GM23338 (cell line): ENCODE measurements around the gene UVSSA. TPM values are rescaled to one million over a fixed set of nuclear protein-coding genes. Genes with fewer than 3 reads are reported as not detected.

Experiments
- ATAC-seq: fragments of 200-7000 bp; cut with Tn5 transposase; 3 replicates; pipeline ENCODE4 v1.9.1; 2020
- DNase-seq: peaks from one replicate; pipeline ENCODE4 v3.0.0-alpha.2; 2015; ENCODE audit warnings: low spot score
- H2AFZ ChIP-seq: fragments of 200-600 bp; sonication (generic); 2 replicates; pipeline ENCODE4 v1.8.0; 2016; ENCODE audit warnings: antibody characterized with exemption, mild to moderate bottlenecking, moderate library complexity
- H3F3A ChIP-seq: fragments of 200-600 bp; sonication (generic); replicated peaks from 2 replicates; pipeline ENCODE4 v1.8.0; 2017; ENCODE audit warnings: antibody characterized with exemption, mixed run types, low read depth
- H3K27ac ChIP-seq: fragments of 200-600 bp; sonication (generic); 2 replicates; pipeline ENCODE4 v1.6.1; 2016; ENCODE audit warnings: low read depth
- H3K27me3 ChIP-seq: fragments of 200-600 bp; sonication (generic); 2 replicates; pipeline ENCODE4 v1.8.0; 2016; ENCODE audit warnings: mild to moderate bottlenecking, mixed run types, moderate library complexity; ENCODE audit not compliant: insufficient read depth
- H3K36me3 ChIP-seq: fragments of 200-600 bp; sonication (generic); 2 replicates; pipeline ENCODE4 v1.8.0; 2016; ENCODE audit warnings: mild to moderate bottlenecking; ENCODE audit not compliant: insufficient read depth
- H3K4me1 ChIP-seq: fragments of 200-600 bp; sonication (generic); 2 replicates; pipeline ENCODE4 v1.8.0; 2016; ENCODE audit warnings: mild to moderate bottlenecking, moderate library complexity; ENCODE audit not compliant: insufficient read depth
- H3K4me2 ChIP-seq: fragments of 200-600 bp; sonication (generic); 2 replicates; pipeline ENCODE4 v1.7.1; 2017; ENCODE audit warnings: mixed run types
- H3K4me3 ChIP-seq: fragments of 200-600 bp; sonication (generic); 2 replicates; pipeline ENCODE4 v1.6.1; 2016; ENCODE audit warnings: mixed run types
- H3K79me2 ChIP-seq: fragments of 200-600 bp; sonication (generic); replicated peaks from 2 replicates; pipeline ENCODE4 v1.8.0; 2017; ENCODE audit warnings: mild to moderate bottlenecking; ENCODE audit not compliant: insufficient read depth
- H3K9me2 ChIP-seq: fragments of 200-600 bp; sonication (generic); 2 replicates; pipeline ENCODE4 v1.8.0; 2017; ENCODE audit not compliant: insufficient read depth
- H4K20me1 ChIP-seq: fragments of 200-600 bp; sonication (generic); replicated peaks from 2 replicates; pipeline ENCODE4 v1.8.0; 2017; ENCODE audit warnings: mild to moderate bottlenecking; ENCODE audit not compliant: insufficient read depth
- H3K27ac Mint-ChIP-seq: 2 replicates; pipeline ENCODE4 v1.8.0; 2020; ENCODE audit warnings: inconsistent platforms, mild to moderate bottlenecking, moderate library complexity, mixed read lengths
- H3K27me3 Mint-ChIP-seq: 3 replicates; pipeline ENCODE4 v1.8.0; 2022; ENCODE audit warnings: low read depth, mild to moderate bottlenecking, moderate library complexity, mixed read lengths, inconsistent platforms; ENCODE audit not compliant: insufficient read depth, poor library complexity
- H3K36me3 Mint-ChIP-seq: 3 replicates; pipeline ENCODE4 v1.8.0; 2021; ENCODE audit warnings: low read depth, mild to moderate bottlenecking, inconsistent platforms, moderate library complexity, mixed read lengths
- H3K4me1 Mint-ChIP-seq: 3 replicates; pipeline ENCODE4 v1.8.0; 2020; ENCODE audit warnings: mild to moderate bottlenecking, inconsistent platforms, mixed read lengths
- H3K4me3 Mint-ChIP-seq: 3 replicates; pipeline ENCODE4 v1.8.0; 2021; ENCODE audit warnings: moderate library complexity, mild to moderate bottlenecking, inconsistent platforms, mixed read lengths
- H3K9me3 Mint-ChIP-seq: 3 replicates; pipeline ENCODE4 v1.8.0; 2020; ENCODE audit warnings: moderate library complexity, mild to moderate bottlenecking, inconsistent platforms, mixed read lengths
- CREB1 ChIP-seq: fragments of 250-450 bp; sonication (Bioruptor Pico); IDR thresholded peaks from 2 replicates; pipeline ENCODE4 v1.5.0; 2020; ENCODE audit warnings: low read depth, mild to moderate bottlenecking, moderate library complexity
- ETS1 ChIP-seq: IDR thresholded peaks from 2 replicates; pipeline ENCODE4 v1.6.1; 2016; ENCODE audit warnings: antibody characterized with exemption
- EZH2 ChIP-seq: fragments of 200-600 bp; sonication (generic); IDR thresholded peaks from one replicate; pipeline ENCODE4 v1.8.0; 2017; ENCODE audit warnings: antibody characterized with exemption, mild to moderate bottlenecking, low read depth; ENCODE audit not compliant: unreplicated experiment
- EZH2phosphoT487 ChIP-seq: fragments of 200-600 bp; sonication (generic); IDR thresholded peaks from one replicate; pipeline ENCODE4 v1.8.1; 2018; ENCODE audit warnings: antibody characterized with exemption; ENCODE audit not compliant: unreplicated experiment
- JUNB ChIP-seq: IDR thresholded peaks from one replicate; pipeline ENCODE4 v1.6.1; 2016; ENCODE audit warnings: antibody characterized with exemption; ENCODE audit not compliant: unreplicated experiment
- NANOG ChIP-seq: IDR thresholded peaks from 2 replicates; pipeline ENCODE4 v1.6.1; 2016; ENCODE audit warnings: antibody characterized with exemption, borderline replicate concordance
- POLR2AphosphoS5 ChIP-seq: IDR thresholded peaks from 2 replicates; pipeline ENCODE4 v1.6.1; 2016; ENCODE audit warnings: antibody characterized with exemption, low read depth
- REST ChIP-seq: IDR thresholded peaks from one replicate; pipeline ENCODE4 v1.6.1; 2018; ENCODE audit warnings: antibody characterized with exemption; ENCODE audit not compliant: unreplicated experiment
- STAT1 ChIP-seq: IDR thresholded peaks from one replicate; pipeline ENCODE4 v1.6.1; 2016; ENCODE audit warnings: antibody characterized with exemption; ENCODE audit not compliant: unreplicated experiment
- ZNF114 ChIP-seq: fragments of 250-450 bp; sonication (Bioruptor Pico); IDR thresholded peaks from 2 replicates; pipeline ENCODE4 v1.5.0; 2020; ENCODE audit warnings: mild to moderate bottlenecking, moderate library complexity
- ZNF331 ChIP-seq: fragments of 250-450 bp; sonication (Bioruptor Pico); IDR thresholded peaks from 2 replicates; pipeline ENCODE4 v1.5.0; 2020; ENCODE audit warnings: low read depth, mild to moderate bottlenecking, moderate library complexity
- polyA plus RNA-seq: library from polyadenylated mRNA; unstranded; fragments of >200 nt; fragmentation: Nextera tagmentation; extraction: Ambion mirVana; gene quantifications from 2 replicates; pipeline ENCODE4 v1.2.1, GENCODE V29; 2016
- total RNA-seq: library from RNA; depleted of rRNA; stranded (reverse); fragments of >200 nt; shearing (Covaris generic); gene quantifications from 2 replicates; pipeline ENCODE4 v1.2.3, GENCODE V29; 2014
- TF ChIP-seq, protein P1 (sequence below), 2 experiments: fragments of 200-600 bp in 1 of 2; sonication (generic) in 1 of 2; conservative IDR thresholded peaks; 2 replicates each; pipeline versions ENCODE4 v1.5.1 to v1.6.1; 2016 to 2017; ENCODE audit warnings: antibody characterized with exemption in 2 of 2, low read depth in 2 of 2, mild to moderate bottlenecking in 2 of 2, moderate library complexity in 1 of 2
- TF ChIP-seq, protein P2 (sequence below): fragments of 250-450 bp; sonication (Bioruptor Pico); IDR thresholded peaks from 2 replicates; pipeline ENCODE4 v1.5.0; 2020; ENCODE audit warnings: mild to moderate bottlenecking, moderate library complexity

The UVSSA gene
- total and polyA plus RNA-seq, 2 experiments from 2014 or later, result 6.5 to 27.7 TPM

DNA sequence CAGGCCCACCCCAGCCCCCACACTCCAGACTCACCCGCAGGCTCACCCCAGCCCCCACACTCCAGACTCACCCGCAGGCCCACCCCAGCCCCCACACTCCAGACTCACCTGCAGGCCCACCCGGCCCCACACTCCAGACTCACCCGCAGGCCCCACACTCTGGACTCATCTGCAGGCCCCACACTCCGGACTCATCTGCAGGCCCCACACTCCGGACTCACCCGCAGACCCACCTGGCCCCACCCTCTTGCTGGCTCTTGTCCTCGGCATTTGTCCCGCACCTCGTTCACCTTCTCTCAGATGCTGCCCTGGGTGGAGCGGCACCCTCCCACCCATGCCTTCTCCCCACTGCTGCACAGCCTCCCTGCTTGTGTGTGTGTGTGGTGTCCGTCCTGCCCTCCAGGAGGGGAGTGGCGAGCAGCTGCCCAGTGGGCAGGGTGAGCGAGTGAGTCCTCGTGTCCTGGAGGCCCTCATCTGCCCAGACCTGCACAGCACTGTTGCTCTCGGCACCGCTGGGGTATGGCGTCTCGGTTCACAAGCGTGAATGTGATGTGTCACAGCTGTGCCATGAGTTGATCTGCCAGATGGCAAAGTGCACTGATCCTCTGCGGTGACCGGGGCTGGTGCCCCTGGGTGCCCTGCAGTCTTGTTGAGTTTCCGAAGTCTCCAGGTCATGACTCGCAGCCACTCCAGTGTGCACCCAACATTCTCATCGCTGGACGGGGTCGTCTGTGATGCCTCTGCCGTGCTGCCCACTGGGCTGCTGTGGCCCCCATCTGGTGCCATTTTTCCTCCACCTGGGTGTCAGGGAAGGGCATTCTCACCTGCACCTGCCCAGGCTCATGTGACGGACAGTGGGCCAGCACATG lies 29.6 kb upstream of the UVSSA start:
- Histone ChIP-seq H3K27ac (no peak overlapping the region), H3K27me3 (no peaks in the 10 kb centered on the region), H3K79me2 (peaks cover 25% of the 10 kb centered on the region), H3K4me3 (no peak overlapping the region), H3K36me3 (peaks cover 20% of the 10 kb centered on the region), H3F3A (0 out of 2 replicates have a peak, but pooled peaks cover 3% of the 10 kb centered on the region), H3K4me2 (no peak overlapping the region), H3K4me1 (no peaks in the 10 kb centered on the region), H2AFZ (no peak overlapping the region), H4K20me1 (peaks cover 4% of the 10 kb centered on the region), H3K9me2 (no peaks in the 10 kb centered on the region)
- ATAC-seq, result no peak
- no peak for TF ChIP-seq EZH2phosphoT487
- TF ChIP-seq REST, result no peak
- no peak for TF ChIP-seq CREB1
- no peak for TF ChIP-seq ZNF114
- no peak for TF ChIP-seq STAT1
- TF ChIP-seq, protein P1, sequence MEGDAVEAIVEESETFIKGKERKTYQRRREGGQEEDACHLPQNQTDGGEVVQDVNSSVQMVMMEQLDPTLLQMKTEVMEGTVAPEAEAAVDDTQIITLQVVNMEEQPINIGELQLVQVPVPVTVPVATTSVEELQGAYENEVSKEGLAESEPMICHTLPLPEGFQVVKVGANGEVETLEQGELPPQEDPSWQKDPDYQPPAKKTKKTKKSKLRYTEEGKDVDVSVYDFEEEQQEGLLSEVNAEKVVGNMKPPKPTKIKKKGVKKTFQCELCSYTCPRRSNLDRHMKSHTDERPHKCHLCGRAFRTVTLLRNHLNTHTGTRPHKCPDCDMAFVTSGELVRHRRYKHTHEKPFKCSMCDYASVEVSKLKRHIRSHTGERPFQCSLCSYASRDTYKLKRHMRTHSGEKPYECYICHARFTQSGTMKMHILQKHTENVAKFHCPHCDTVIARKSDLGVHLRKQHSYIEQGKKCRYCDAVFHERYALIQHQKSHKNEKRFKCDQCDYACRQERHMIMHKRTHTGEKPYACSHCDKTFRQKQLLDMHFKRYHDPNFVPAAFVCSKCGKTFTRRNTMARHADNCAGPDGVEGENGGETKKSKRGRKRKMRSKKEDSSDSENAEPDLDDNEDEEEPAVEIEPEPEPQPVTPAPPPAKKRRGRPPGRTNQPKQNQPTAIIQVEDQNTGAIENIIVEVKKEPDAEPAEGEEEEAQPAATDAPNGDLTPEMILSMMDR (conservative IDR thresholded peaks at IDR 0.05; ENCODE audit: low read depth in 2 of 2), result no peak
- TF ChIP-seq JUNB, result no peak
- TF ChIP-seq POLR2AphosphoS5, result no peak
- TF ChIP-seq ETS1, result no peak
- TF ChIP-seq NANOG, result no peak
- TF ChIP-seq, protein P2, sequence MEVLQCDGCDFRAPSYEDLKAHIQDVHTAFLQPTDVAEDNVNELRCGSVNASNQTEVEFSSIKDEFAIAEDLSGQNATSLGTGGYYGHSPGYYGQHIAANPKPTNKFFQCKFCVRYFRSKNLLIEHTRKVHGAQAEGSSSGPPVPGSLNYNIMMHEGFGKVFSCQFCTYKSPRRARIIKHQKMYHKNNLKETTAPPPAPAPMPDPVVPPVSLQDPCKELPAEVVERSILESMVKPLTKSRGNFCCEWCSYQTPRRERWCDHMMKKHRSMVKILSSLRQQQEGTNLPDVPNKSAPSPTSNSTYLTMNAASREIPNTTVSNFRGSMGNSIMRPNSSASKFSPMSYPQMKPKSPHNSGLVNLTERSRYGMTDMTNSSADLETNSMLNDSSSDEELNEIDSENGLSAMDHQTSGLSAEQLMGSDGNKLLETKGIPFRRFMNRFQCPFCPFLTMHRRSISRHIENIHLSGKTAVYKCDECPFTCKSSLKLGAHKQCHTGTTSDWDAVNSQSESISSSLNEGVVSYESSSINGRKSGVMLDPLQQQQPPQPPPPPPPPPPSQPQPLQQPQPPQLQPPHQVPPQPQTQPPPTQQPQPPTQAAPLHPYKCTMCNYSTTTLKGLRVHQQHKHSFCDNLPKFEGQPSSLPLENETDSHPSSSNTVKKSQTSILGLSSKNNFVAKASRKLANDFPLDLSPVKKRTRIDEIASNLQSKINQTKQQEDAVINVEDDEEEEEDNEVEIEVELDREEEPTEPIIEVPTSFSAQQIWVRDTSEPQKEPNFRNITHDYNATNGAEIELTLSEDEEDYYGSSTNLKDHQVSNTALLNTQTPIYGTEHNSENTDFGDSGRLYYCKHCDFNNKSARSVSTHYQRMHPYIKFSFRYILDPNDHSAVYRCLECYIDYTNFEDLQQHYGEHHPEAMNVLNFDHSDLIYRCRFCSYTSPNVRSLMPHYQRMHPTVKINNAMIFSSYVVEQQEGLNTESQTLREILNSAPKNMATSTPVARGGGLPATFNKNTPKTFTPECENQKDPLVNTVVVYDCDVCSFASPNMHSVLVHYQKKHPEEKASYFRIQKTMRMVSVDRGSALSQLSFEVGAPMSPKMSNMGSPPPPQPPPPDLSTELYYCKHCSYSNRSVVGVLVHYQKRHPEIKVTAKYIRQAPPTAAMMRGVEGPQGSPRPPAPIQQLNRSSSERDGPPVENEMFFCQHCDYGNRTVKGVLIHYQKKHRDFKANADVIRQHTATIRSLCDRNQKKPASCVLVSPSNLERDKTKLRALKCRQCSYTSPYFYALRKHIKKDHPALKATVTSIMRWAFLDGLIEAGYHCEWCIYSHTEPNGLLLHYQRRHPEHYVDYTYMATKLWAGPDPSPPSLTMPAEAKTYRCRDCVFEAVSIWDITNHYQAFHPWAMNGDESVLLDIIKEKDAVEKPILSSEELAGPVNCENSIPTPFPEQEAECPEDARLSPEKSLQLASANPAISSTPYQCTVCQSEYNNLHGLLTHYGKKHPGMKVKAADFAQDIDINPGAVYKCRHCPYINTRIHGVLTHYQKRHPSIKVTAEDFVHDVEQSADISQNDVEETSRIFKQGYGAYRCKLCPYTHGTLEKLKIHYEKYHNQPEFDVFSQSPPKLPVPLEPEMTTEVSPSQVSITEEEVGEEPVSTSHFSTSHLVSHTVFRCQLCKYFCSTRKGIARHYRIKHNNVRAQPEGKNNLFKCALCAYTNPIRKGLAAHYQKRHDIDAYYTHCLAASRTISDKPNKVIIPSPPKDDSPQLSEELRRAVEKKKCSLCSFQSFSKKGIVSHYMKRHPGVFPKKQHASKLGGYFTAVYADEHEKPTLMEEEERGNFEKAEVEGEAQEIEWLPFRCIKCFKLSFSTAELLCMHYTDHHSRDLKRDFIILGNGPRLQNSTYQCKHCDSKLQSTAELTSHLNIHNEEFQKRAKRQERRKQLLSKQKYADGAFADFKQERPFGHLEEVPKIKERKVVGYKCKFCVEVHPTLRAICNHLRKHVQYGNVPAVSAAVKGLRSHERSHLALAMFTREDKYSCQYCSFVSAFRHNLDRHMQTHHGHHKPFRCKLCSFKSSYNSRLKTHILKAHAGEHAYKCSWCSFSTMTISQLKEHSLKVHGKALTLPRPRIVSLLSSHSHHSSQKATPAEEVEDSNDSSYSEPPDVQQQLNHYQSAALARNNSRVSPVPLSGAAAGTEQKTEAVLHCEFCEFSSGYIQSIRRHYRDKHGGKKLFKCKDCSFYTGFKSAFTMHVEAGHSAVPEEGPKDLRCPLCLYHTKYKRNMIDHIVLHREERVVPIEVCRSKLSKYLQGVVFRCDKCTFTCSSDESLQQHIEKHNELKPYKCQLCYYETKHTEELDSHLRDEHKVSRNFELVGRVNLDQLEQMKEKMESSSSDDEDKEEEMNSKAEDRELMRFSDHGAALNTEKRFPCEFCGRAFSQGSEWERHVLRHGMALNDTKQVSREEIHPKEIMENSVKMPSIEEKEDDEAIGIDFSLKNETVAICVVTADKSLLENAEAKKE (CRISPR knock-in tag), result no peak
- no peak for TF ChIP-seq EZH2
- no peak for TF ChIP-seq ZNF331 (CRISPR knock-in tag)
- Mint-ChIP-seq H3K36me3 (peaks cover 86% of the 10 kb centered on the region), H3K9me3 (peaks cover 6% of the 10 kb centered on the region; the same call in 2 of the 3 replicates), H3K27me3 (no peaks in the 10 kb centered on the region), H3K4me1 (peaks cover 7% of the 10 kb centered on the region), H3K27ac (no peak overlapping the region; the same call in 1 of the 2 replicates), H3K4me3 (no peak overlapping the region)
- no peak for DNase-seq
